Cerebellar nuclear complex (tissue), 1 donor: ENCODE data around the gene HARBI1.

Experiments used
- DNase-seq, 2 experiments: peaks; one replicate each; lab custom pipeline; 2025; lab: John Stamatoyannopoulos, UW

Gene HARBI1

GRCh38 chr11:46617134-46617971, at the start of gene HARBI1, which contains the start of gene ATG13:
TSS of gene HARBI1 (minus strand) at chr11:46617227. CDS start at chr11:46616237, 990 bp downstream.
TSS of gene ATG13 (plus strand) at chr11:46617553. CDS start at chr11:46644292, 26,739 bp downstream.
- peak in 1 of 2 experiments; percentile 32 for DNase-seq

- DNase-seq = no peak
Measured at GRCh38 chr11:46666516-46666915, 49.5 kb upstream of the HARBI1 start.

GRCh38 chr11:46665356-46665755, 48.3 kb upstream of the HARBI1 start:
- DNase-seq = no peak

- no peak for DNase-seq
Measured at GRCh38 chr11:46664612-46665011, 47.6 kb upstream of the HARBI1 start.

GRCh38 chr11:46663277-46663940, 46.4 kb upstream of the HARBI1 start:
- DNase-seq = no peak

- no peak for DNase-seq
Measured at GRCh38 chr11:46662366-46662765, 45.3 kb upstream of the HARBI1 start.

GRCh38 chr11:46661836-46662235, 44.8 kb upstream of the HARBI1 start:
- no peak for DNase-seq

- DNase-seq = no peak
Measured at GRCh38 chr11:46659908-46660307, 42.9 kb upstream of the HARBI1 start.

GRCh38 chr11:46658259-46658658, 41.2 kb upstream of the HARBI1 start:
- DNase-seq = no peak

GRCh38 chr11:46657186-46657585, 40.2 kb upstream of the HARBI1 start:
- DNase-seq = no peak

- DNase-seq = no peak
Measured at GRCh38 chr11:46655631-46656030, 38.6 kb upstream of the HARBI1 start.

- DNase-seq = no peak
Measured at GRCh38 chr11:46649180-46649738, 32.2 kb upstream of the HARBI1 start.

- DNase-seq = no peak
Measured at GRCh38 chr11:46643986-46644385, 27.0 kb upstream of the HARBI1 start.

GRCh38 chr11:46643531-46643930, 26.5 kb upstream of the HARBI1 start:
- DNase-seq = no peak

- no peak for DNase-seq
Measured at GRCh38 chr11:46642627-46643335, 25.8 kb upstream of the HARBI1 start.

GRCh38 chr11:46641639-46642038, 24.6 kb upstream of the HARBI1 start:
- no peak for DNase-seq

GRCh38 chr11:46640036-46640788, 23.2 kb upstream of the HARBI1 start:
- no peak for DNase-seq

GRCh38 chr11:46639197-46639839, 22.3 kb upstream of the HARBI1 start:
- DNase-seq = no peak

GRCh38 chr11:46637546-46637945, 20.5 kb upstream of the HARBI1 start:
- no peak for DNase-seq

- no peak for DNase-seq
Measured at GRCh38 chr11:46635557-46636139, 18.6 kb upstream of the HARBI1 start.
